Fibroblast of peridontal ligament (primary cell): Measurements from ENCODE around the gene CEACAM19.
A peak's percentile ranks its signal among the peaks of the same experiment; 100 is the strongest.
"Not testable (repeated sequence)": the region's sequence is repeated elsewhere in the genome, so short reads cannot be mapped to it uniquely, and the experiment has no call there.

Source experiments
- DNase-seq: peaks from one replicate; pipeline ENCODE4 v3.0.0-alpha.2; 2010; ENCODE audit errors: extremely low read depth

CEACAM19 gene

DNA sequence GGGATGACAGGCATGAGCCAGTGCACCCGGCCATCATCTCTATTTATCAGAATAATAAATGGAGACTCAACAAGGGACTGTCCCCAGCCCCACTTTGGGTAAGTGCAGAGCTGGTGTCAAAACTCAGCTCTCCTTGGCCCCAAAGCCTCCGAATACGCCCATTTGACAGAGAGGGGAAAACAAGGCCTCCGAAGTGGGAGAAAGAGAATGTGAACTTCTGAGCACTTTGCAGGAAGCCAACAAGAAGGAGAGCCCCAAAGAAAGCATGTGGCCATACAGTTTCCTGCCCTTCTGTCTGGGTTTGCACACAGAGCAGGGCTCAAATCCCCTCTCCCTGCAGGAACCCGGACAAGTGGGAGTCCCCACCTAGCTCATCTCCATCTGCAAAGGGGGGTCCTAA is 29.3 kb downstream of the CEACAM19 start:
- DNase-seq: no peak

DNA sequence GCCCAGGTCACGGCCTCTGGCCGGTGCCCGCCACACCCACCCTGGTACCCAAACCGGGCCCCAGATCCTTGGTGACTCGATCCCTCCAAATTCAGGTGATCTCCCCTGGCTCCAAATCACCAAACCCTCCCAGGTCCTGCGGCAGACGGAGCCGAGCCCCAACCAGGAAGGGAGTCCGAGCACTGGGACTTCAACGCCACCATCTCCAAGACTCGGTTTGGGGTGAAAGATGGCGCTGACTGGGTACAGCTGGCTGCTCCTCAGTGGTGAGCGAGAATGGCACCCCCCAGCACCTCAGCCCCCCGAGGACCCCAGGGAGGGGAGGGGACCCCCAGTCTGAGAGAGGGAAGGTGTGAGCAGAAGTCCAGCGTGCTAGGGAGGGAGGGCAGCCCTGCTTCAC is 29.9 kb downstream of the CEACAM19 start:
- DNase-seq: no peak

DNA sequence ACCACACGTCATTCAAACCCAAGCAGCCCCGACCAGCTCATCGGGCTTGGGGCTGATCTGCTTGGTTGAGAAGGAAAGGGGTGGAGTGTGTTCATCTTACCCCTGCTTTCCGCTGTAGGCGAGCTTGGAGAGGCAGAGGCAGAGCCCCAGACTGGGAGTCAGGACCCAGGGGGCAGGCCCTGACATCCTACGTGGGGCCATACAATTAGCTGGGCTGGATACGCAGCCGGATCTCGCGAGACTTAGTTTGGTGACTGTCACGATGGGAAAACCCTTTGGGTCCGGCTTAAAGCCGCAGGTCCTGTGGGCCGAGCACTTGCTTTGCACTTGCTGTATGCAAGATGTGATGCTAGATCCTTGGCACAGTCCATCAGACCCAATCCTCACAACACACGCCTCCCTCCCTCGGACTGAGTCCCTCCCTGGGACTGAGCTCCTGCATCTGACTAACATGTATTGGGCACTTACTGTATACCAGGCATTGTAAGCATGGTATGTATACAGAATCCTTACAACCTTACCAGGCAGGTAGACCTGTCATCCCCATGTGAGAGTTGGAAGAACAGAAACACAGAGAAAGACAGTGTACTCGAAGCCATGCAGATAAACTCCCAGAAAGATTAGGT is 31.4 kb downstream of the CEACAM19 start:
- DNase-seq: no peak

DNA sequence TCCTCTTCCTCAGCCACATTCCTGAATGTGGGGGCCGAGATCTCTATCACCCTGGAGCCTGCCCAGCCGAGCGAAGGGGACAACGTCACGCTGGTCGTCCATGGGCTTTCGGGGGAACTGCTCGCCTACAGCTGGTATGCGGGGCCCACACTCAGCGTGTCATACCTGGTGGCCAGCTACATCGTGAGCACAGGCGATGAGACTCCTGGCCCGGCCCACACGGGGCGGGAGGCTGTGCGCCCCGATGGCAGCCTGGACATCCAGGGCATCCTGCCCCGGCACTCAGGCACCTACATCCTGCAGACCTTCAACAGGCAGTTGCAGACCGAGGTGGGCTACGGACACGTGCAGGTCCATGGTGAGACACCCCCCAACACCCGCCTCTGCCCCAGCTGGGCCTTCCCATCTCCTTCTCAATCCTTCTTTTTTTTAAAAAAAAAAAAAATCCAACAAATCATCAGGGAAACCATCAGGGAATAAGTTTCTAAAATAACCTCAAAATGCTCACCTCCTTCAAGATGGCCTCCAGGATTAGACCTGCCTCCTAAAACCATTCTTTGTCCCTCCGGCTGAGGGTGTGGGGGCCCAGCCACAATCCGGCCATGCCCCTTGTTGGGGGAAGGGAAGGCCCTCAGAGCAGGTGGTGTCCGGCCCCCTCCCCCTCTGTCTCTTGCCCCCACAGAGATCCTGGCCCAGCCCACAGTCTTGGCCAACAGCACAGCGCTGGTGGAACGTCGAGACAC is 32.2 kb downstream of the CEACAM19 start:
- DNase-seq: no peak

DNA sequence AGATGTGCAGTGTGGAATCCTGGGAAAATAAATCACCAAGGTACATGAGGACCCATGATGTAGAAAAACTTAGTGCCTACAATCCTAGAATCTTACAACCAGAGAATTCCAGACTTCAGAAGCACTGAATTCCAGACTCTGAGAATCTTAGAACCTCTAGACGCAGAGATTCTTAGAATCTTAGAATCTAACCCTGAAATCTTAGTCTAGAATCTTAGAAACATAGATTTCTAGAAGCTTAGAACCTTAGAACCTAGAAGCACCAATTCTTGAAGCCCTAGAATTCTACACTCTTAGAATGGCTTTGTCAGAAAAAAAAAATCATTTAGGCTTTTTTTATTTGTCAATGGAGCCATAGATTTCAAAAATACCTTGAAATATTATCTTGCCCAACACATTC is 33.7 kb downstream of the CEACAM19 start:
- no peak for DNase-seq

DNA sequence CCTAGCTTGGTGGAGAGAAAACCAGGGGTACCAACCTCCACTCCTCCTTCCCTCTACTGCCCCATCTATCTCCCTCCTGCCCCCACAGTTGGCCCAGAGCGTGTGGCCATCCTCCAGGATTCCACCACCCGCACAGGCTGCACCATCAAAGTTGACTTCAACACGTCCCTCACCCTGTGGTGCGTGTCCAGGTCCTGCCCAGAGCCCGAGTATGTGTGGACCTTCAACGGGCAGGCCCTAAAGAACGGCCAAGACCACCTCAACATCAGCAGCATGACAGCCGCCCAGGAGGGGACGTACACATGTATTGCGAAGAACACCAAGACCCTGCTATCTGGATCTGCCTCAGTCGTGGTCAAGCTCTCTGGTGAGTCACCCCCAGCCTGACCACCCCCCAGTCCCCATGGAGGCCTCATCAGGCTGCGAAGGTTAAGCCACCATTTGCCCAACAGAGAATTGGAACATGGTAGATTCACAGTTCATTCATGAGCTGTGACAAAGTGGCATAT is 34.3 kb downstream of the CEACAM19 start:
- no peak for DNase-seq

DNA sequence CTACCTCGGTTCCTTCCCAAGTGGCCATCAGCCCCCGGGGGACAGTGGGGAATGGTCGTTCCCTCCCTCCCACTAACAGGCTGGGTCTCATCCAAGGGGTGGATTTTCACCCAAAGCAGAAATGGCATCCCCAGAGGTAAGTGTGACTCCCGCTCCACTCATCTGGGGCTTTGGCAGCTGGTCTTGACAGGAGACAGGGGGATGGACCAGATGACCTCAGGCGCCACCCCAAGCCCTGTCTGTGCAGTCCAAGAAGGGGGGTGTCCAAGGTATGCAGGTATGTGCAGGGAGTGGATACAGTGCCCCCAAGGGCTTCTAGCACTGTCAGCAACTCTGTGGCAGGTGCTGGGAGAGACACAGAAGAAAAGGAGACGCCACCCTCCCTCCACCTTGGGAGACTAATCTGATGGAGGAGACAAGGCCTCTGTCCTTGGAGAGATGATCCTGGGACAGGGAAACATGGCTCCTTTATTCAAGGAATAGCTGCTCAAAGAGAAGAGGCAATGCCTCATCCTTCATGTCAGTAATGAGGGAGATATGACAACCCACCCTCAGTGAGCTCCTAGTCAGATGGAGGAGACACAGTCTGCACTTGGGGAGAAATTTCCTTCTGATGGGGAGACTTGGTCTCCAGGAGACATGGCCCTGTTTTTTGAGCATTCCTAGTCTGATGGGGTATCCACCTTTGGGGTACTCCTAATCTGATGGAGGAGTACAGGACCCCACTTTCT is 35.4 kb downstream of the CEACAM19 start:
- no peak for DNase-seq

DNA sequence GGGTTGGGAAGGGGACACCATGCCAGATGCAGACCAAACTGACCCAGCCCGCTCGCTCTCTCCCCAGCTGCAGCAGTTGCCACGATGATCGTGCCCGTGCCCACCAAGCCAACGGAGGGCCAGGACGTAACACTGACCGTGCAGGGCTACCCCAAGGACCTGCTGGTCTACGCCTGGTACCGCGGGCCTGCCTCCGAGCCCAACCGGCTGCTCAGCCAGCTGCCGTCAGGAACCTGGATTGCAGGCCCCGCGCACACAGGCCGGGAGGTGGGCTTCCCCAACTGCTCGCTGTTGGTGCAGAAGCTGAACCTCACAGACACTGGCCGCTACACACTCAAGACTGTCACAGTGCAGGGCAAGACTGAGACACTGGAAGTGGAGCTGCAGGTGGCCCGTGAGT is 36.5 kb downstream of the CEACAM19 start:
- no peak for DNase-seq

DNA sequence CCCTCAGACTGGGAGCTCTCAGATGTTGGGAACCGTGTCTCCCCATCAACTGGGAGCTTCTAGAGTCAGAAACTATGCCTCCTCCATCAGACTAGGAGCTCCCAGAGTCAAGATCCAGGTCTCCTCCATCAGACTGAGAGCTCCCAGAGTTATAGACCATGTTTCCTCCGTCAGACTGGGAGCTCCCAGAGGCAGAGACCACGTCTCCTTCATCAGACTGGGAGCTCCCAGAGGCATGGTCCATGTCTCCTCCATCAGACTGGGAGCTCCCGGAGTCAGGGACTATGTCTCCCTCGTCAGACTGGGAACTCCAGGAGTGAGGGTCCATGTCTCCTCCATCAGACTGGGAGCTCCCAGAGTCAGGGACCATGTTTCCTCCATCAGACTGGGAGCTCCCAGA is 37.7 kb downstream of the CEACAM19 start:
- DNase-seq: no peak

DNA sequence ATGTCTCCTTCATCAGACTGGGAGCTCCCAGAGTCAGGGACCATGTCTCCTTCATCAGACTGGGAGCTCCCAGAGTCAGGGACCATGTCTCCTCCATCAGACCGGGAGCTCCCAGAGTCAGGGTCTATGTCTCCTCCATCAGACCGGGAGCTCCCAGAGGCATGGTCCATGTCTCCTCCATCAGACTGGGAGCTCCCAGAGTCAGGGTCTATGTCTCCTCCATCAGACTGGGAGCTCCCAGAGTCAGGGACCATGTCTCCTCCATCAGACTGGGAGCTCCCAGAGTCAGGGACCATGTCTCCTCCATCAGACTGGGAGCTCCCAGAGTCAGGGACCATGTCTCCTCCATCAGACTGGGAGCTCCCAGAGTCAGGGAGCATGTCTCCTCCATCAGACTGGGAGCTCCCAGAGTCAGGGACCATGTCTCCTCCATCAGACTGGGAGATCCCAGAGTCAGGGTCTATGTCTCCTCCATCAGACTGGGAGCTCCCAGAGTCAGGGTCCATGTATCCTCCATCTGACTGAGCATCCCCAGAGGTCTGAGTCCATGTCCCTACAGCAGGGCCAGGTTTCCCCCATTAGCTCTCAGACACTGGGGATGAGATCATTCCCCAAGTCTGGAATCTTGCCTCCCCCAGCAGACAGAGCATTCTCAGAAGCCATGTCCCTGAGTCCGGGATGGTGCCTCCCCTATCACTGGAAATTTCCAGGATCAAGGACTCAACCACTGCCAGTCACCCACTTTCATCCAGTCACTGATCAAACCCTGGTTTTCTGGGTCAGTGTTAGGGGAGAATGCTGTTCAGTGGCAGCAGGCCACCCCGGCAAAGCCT is 38.4 kb downstream of the CEACAM19 start:
- not testable (repeated sequence) for DNase-seq

DNA sequence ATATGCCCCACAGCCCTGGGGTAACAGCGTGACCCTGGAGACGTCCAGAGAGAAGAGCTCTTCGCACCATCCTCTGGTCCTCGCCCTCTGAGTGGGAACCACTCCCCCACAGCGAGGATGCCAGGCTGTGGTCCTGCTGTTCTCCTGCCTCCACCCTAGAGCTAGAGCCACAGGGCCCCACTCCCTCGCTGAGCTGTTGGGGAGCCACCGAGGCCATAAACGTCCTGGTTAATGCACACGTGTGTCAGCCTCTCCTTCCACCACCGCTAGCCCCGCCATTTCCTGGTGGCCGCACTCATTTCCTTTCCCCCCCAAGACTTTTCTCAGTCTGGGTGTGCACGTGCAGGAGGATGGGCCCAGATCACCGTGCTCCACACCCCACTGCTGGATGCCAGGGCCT is 39.2 kb downstream of the CEACAM19 start:
- DNase-seq: no peak

DNA sequence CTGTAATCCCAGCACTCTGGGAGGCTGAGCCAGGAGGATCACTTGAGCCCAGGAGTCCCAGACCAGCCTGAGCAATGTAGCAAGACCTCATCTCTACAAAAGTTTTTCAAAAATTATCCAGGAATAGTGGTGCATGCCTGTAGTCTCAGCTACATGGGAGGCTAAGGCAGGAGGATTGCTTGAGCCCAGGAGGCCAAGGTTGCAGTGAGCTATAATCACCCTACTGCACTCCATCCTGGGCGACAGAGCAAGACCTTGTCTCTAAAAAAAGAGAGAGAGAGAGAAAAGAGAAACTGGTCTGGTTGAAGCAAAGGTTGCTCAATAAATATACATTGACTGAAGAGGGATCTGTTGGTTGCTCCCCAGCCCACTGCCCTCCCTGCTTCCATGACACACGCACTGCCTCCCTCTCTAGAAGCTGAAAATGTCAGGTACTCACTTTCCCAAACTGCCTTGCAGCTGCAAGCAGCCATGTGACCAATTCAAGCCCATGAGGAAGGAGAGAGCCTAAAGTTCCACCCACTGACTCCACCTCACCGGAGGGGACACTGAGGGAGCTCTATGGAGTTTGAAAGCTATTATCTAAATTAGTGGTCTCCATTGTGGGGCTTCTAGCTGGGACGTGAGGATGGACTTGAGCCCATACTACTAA is 41.7 kb downstream of the CEACAM19 start:
- DNase-seq: no peak

DNA sequence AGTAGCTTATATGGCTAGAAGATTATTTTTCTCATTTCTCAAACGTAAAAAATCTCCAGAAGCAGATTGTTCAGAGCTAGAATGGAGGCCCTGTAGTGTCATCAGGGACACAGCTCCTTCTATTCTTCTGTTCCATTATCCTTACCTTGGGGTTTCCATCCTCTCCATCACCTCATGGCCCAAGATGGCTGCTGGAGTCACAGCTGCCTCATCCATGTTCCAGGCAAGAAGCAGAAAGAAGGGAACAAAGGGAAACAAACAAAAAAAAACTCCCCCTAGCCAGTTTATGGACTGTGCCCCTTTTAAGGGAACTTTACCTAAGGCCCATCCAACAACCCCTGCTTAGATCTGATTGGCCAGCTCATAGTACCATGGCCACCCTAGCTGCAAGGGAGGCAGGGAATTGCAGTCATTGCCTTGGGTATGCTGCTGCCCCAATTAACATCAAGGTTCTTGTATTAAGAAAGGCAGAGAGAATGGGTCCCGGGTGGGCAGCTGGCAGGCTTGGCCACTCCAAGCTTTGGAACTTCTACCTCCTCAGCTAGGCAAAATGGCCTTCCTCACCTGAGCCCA is 43.4 kb downstream of the CEACAM19 start:
- no peak for DNase-seq

DNA sequence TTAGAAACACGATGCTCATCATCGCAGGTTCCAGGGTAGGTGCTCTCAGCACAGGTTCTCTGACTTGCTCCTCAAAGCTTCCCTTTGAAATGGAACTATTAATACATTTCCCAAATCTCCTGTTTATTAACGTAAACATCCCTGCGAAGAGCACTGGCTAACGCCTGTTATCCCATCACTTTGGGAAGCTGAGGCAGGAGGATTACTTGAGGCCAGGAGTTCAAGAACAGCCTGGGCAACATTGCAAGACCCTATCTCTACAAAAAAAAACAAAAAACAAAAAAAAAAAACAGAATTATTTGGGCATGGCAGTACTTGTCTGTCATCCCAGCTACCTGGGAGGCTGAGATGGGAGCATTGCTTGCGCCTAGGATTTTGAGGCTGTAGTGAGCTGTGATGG is 46.3 kb downstream of the CEACAM19 start:
- DNase-seq: no peak

DNA sequence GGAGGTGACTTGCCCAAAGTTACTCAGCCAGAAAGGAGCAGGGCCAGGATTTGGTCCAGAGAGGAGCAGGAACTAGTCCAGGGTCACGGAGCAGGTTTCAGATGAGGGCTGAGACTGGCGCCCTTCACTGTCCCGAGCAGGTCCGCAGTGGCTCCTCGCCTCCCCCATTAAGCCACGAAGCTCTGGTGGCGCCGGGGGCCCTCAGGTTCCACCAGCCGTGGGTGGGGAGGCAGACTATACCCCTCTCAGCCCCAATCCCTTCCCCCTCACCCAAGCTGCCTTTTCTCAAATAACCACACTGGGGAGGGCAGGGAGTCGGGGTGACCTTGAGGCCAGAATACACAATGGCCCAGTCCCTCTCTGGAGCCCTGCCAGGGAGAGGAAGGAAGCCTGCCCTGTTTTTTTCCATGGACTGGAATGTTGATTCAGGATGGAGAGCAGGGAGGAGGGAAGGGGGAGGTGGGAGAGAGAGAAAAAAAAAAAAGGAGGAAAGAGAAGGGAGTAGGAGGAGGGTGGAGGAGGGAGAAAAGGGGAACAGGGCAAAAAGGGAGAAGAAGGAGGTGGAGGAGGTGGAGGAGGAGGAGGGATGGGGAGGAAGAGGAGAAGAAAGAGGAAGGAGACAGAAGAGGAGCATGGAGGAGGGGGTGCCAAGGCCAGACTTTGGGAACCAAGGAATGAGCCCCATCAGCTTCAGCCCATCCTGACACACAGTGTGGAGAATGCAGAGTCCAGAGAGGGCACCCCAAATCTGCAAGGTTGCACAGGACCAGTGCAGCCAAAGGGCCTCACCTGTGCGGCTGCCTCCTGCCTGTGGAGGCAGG is 47.4 kb downstream of the CEACAM19 start:
- DNase-seq: peak; percentile 38

DNA sequence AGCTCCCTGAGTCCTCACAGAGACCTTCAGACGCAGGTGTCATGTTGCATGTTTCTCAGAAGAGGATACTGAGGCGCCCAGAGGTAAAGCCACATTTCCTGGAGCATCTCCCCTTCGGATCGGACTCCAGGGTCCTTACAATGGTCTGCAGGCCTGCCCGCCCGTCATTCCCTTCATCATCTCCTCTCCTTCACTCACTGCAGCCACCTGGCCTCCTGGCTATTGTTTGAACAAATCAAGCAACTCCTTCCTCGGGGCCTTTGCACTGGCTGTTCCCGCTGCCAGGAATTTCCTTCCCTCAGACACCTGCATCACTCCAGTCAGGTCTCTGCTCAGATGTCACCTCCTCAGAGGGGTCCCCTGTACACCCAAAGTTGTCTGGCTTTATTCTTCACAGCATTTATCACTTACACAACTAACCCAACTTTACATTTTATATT is 48.0 kb downstream of the CEACAM19 start:
- no peak for DNase-seq

DNA sequence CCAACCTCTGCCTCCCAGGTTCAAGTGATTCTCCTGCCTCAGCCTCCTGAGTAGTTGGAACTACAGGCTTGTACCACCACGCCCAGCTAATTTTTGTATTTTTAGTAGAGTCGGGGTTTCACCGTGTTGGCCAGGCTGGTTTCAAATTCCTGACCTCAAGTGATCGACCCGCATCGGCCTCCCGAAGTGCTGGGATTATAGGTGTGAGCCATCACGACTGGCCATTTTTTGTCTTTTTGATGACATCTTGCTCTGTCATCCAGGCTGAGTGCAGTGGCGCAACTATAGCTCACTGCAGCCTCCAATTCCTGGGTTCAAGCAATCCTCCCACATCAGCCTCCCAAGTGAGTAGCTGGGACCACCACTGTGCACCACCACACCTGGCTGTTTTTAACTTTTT is 49.1 kb downstream of the CEACAM19 start:
- not testable (repeated sequence) for DNase-seq

DNA sequence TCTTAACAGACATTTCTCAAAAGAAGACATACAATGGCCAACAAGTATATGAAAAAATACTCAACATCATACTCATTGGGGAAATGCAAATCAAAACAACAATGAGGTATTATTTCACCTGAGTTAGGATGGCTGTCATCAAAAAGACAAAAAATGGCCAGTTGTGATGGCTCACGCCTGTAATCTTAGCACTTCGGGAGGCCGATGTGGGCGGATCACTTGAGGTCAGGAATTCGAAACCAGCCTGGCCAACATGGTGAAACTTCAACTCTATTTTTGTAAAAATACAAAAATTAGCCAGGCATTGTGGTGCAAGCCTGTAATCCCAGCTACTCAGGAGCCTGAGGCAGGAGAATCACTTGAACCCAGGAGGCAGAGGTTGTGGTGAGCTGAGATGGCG is 49.7 kb downstream of the CEACAM19 start:
- no peak for DNase-seq

DNA sequence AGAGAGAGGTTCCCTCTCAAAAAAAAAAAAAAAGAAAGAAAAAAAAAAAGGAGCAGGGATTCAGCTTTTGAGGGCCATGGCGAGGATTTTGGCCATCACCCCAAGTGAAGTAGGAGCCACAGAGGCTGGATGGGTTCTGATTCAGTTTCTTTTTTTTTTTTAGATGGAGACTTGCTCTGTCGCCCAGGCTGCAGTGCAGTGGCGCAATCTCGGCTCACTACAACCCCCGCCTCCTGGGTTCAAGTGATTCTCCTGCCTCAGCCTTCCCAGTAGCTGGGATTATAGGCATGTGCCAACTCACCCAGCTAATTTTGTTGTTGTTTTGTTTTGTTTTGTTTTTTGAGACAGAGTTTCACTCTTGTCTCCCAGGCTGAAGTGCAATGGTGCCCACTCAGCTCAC is 50.1 kb downstream of the CEACAM19 start:
- DNase-seq: not testable (repeated sequence)
